Tibial artery (tissue), 4 donors: ENCODE results near the gene SNX9.
"Not testable (repeated sequence)": the region's sequence is repeated elsewhere in the genome, so short reads cannot be mapped to it uniquely, and the experiment has no call there.

Experiments
- DNase-seq, 2 donors: peaks; one replicate each; pipeline ENCODE4 v3.0.0-alpha.2; 2019
- H3K27ac ChIP-seq, 2 donors: fragments of 200-600 bp; sonication (generic) in 1 of 2; 1 replicate in 1 of 2; 2 replicates in 1 of 2; pipeline ENCODE4 v1.5.1; 2018 to 2019; ENCODE audit warnings: mild to moderate bottlenecking in 1 of 2
- H3K27me3 ChIP-seq, 2 donors: fragments of 200-600 bp; sonication (generic) in 1 of 2; one replicate each; pipeline versions ENCODE4 v1.5.1 to v1.6.0; 2016 to 2019
- H3K36me3 ChIP-seq, 3 donors: fragments of 200-600 bp; sonication (generic) in 2 of 3; one replicate each; pipeline ENCODE4 v1.5.1; 2016 to 2019; ENCODE audit warnings: mild to moderate bottlenecking in 2 of 3
- H3K4me1 ChIP-seq, 4 donors: fragments of 200-600 bp; sonication (generic) in 2 of 4; 1 replicate in 3 of 4; 2 replicates in 1 of 4; pipeline ENCODE4 v1.5.1; 2016 to 2019
- H3K4me3 ChIP-seq, 2 donors: fragments of 200-600 bp; sonication (generic) in 1 of 2; 1 replicate in 1 of 2; 2 replicates in 1 of 2; pipeline ENCODE4 v1.5.1; 2018 to 2019; ENCODE audit warnings: mild to moderate bottlenecking in 2 of 2
- H3K9me3 ChIP-seq, 3 donors: fragments of 200-600 bp; sonication (generic) in 1 of 3; one replicate each; pipeline ENCODE4 v1.5.1; 2016 to 2019
- CTCF ChIP-seq, 2 experiments: fragments of 200-600 bp in 1 of 2; fragments of 450-650 bp in 1 of 2; IDR thresholded peaks; one replicate each; pipeline ENCODE4 v1.5.1; 2017 to 2019; ENCODE audit warnings: antibody characterized with exemption in 2 of 2, mild to moderate bottlenecking in 1 of 2, moderate library complexity in 1 of 2
- intact Hi-C: fragments of 100-400 bp; cut with DNase I; formaldehyde crosslinking; loops from one replicate; pipeline ENCODE4 v1.15.0; 2023; ENCODE audit warnings: low total_unique reads

Gene SNX9

DNA sequence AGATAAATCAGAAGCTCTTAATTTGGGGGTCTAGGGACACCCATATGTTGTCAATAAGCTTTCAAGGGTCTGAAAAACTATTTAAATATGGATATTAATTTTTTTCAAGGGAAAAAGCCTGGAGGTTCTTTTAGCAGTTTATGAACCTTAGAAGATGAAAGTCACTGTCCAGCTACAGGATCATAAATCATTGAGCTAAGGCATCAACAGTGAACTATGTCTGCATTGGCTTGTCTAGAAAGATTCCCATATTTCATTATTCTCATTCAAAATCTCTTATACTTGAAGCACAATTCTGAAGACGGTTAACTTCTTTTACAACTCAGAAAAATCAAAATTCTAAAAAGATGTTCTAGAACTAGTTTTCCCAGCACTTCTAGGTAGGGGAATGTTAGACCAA lies 34.9 kb upstream of the SNX9 start:
- intact Hi-C loops: no loop called here
- no peak overlapping the region for H3K27ac ChIP-seq
- DNase-seq: no peak
- H3K9me3 ChIP-seq: no peaks in the 10 kb centered on the region
- H3K36me3 ChIP-seq: no peaks in the 10 kb centered on the region
- no peaks in the 10 kb centered on the region for H3K27me3 ChIP-seq
- TF ChIP-seq CTCF (IDR thresholded peaks at IDR 0.05): no peak
- no peaks in the 10 kb centered on the region for H3K4me1 ChIP-seq
- H3K4me3 ChIP-seq: no peak overlapping the region

GRCh38 chr6:157789297-157789696 lies 33.7 kb upstream of the SNX9 start:
- Histone ChIP-seq H3K27ac (no peak overlapping the region), H3K36me3 (no peaks in the 10 kb centered on the region), H3K4me3 (no peak overlapping the region), H3K4me1 (no peaks in the 10 kb centered on the region), H3K9me3 (no peaks in the 10 kb centered on the region), H3K27me3 (no peaks in the 10 kb centered on the region)
- no peak for DNase-seq
- TF ChIP-seq CTCF (IDR thresholded peaks at IDR 0.05): no peak
- intact Hi-C loops: no loop called here

DNA sequence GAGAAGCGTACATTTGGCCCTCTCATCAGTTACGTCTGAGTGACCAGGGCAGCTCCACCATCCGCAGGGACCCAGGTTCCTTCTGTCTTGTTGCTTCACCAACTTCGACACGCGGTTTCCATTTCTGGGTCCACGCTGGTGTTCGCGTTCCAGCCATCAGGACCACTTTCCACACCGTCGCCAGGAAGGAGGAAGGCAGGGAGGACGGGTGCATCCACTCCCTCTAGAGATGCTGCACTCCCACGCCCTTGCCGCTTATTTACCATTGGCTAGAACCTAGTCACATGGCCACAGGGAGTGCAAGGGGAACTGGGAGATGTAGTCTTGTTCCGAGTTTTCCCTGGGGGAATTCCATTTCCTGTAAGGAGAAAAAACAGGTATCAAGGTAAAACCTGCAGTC lies 33.2 kb upstream of the SNX9 start:
- intact Hi-C loops: no loop called here
- Histone ChIP-seq H3K4me3 (no peak overlapping the region), H3K27me3 (no peaks in the 10 kb centered on the region), H3K9me3 (no peaks in the 10 kb centered on the region), H3K27ac (no peak overlapping the region), H3K36me3 (no peaks in the 10 kb centered on the region), H3K4me1 (no peaks in the 10 kb centered on the region)
- TF ChIP-seq CTCF (IDR thresholded peaks at IDR 0.05): no peak
- DNase-seq: no peak

DNA sequence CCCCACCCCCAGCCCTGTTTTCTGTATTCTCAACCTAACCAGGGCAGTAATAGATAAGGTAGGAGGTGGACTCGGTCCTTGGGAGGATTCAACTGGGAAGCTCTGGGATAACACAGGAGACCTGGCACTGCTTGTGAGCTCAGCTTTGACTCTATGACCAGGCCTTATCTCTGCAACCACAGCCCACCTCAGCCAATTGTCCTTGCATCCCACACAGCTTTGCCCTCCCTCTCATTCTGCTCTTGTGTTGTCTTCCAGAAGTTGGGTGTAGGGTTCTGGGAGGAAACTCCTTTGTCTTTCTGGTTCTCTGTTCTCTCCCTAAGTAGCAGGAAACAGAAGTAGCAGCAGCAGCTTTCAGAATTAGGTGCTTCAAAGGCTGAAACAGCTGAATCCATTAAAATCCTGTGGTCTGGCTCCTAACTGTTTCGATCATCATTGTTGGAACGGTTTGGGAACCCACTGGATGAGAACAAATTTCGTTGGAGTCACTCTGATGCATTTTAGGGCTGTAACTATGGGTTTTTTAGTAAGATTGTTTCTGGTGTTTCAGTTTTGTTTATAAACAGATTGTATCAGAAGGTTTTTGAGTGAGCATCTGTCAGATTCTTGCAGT lies 32.4 kb upstream of the SNX9 start:
- Histone ChIP-seq H3K36me3 (no peaks in the 10 kb centered on the region), H3K9me3 (no peaks in the 10 kb centered on the region), H3K4me1 (peaks cover 0 to 5% (median 0%) of the 10 kb centered on the region in 4 donors), H3K27ac (no peak overlapping the region), H3K27me3 (no peaks in the 10 kb centered on the region), H3K4me3 (no peak overlapping the region)
- DNase-seq: no peak
- intact Hi-C loops: no loop called here
- no peak for TF ChIP-seq CTCF (IDR thresholded peaks at IDR 0.05)

- Histone ChIP-seq H3K4me1 (peaks cover 0 to 9% (median 0%) of the 10 kb centered on the region in 4 donors), H3K9me3 (no peaks in the 10 kb centered on the region), H3K27ac (no peak overlapping the region), H3K27me3 (no peaks in the 10 kb centered on the region), H3K36me3 (no peaks in the 10 kb centered on the region), H3K4me3 (no peak overlapping the region)
- intact Hi-C loops: no loop called here
- no peak for DNase-seq
- no peak for TF ChIP-seq CTCF (IDR thresholded peaks at IDR 0.05)
Measured at GRCh38 chr6:157791450-157791849, 31.6 kb upstream of the SNX9 start.

DNA sequence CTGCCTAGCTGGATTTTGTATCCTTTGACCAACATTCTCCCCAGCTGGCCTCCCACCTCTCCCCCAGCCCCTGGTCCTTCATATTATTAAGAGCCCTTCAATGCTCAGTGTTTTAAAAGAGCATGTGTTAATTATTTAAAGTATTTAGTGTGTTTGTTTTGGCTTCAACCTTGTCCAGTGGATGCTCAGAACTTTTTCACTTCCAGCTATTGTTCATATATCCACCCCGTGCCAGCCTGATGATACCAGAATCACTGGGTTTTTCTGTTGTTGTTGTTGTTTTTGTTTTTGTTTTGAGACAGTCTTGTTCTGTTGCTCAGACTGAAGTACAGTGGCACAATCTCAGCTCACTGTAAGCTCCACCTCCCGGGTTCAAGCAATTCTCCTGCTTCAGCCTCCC lies 30.4 kb upstream of the SNX9 start:
- no peak for DNase-seq
- no peaks in the 10 kb centered on the region for H3K27me3 ChIP-seq
- H3K36me3 ChIP-seq: no peaks in the 10 kb centered on the region
- TF ChIP-seq CTCF (IDR thresholded peaks at IDR 0.05): no peak
- intact Hi-C loops: no loop called here
- no peak overlapping the region for H3K27ac ChIP-seq
- H3K4me1 ChIP-seq: peaks cover 0 to 9% (median 0%) of the 10 kb centered on the region in 4 donors
- no peak overlapping the region for H3K4me3 ChIP-seq
- no peaks in the 10 kb centered on the region for H3K9me3 ChIP-seq

GRCh38 chr6:157794012-157794411 lies 29.0 kb upstream of the SNX9 start:
- H3K27ac ChIP-seq, H3K4me3 ChIP-seq, H3K9me3 ChIP-seq, H3K27me3 ChIP-seq, H3K36me3 ChIP-seq, H3K4me1 ChIP-seq, DNase-seq, intact Hi-C loops: not testable (repeated sequence)
